Uterus (tissue), 4 donors: ENCODE data around the gene KISS1. TPM values are rescaled to one million over a fixed set of nuclear protein-coding genes. Genes with fewer than 3 reads are reported as not detected.

Experiments
- DNase-seq, 2 donors: peaks; one replicate each; pipeline ENCODE4 v3.0.0-alpha.2; 2019 to 2020
- H3K27ac ChIP-seq, 2 donors: fragments of 200-600 bp; sonication (generic); 1 replicate in 1 of 2; 2 replicates in 1 of 2; pipeline ENCODE4 v1.5.1; 2016 to 2018
- H3K27me3 ChIP-seq, 2 donors: fragments of 200-600 bp; sonication (generic); one replicate each; pipeline ENCODE4 v1.5.1; 2018 to 2019; ENCODE audit warnings: control low read depth in 1 of 2
- H3K36me3 ChIP-seq, 2 donors: fragments of 200-600 bp; sonication (generic); one replicate each; pipeline ENCODE4 v1.5.1; 2019; ENCODE audit warnings: control low read depth in 1 of 2
- H3K4me1 ChIP-seq, 2 donors: fragments of 200-600 bp; sonication (generic); one replicate each; pipeline ENCODE4 v1.5.1; 2018 to 2019; ENCODE audit warnings: control low read depth in 1 of 2
- H3K4me3 ChIP-seq, 2 donors: fragments of 200-600 bp; sonication (generic); 1 replicate in 1 of 2; 2 replicates in 1 of 2; pipeline ENCODE4 v1.5.1; 2018 to 2019; ENCODE audit warnings: mild to moderate bottlenecking in 1 of 2
- H3K9me3 ChIP-seq, 2 donors: fragments of 200-600 bp; sonication (generic); one replicate each; pipeline ENCODE4 v1.5.1; 2019; ENCODE audit warnings: control low read depth in 1 of 2
- CTCF ChIP-seq, 4 experiments: fragments of 200-600 bp in 2 of 4; fragments of 450-650 bp in 2 of 4; sonication (generic) in 2 of 4; IDR thresholded peaks; one replicate each; pipeline ENCODE4 v1.5.1; 2016 to 2019; ENCODE audit warnings: antibody characterized with exemption in 4 of 4, mild to moderate bottlenecking in 2 of 4, moderate library complexity in 1 of 4
- POLR2A ChIP-seq, 2 donors: fragments of 450-650 bp; IDR thresholded peaks; one replicate each; pipeline ENCODE4 v1.6.1; 2016; ENCODE audit warnings: antibody characterized with exemption in 2 of 2, mild to moderate bottlenecking in 1 of 2, moderate library complexity in 1 of 2
- intact Hi-C: fragments of 100-400 bp; cut with DNase I; formaldehyde crosslinking; loops from one replicate; pipeline ENCODE4 v1.15.1; 2023; ENCODE audit warnings: low total_unique reads
- total RNA-seq, 4 donors: library from RNA; depleted of rRNA in 3 of 4; stranded (reverse); fragments of >200 nt in 3 of 4; gene quantifications; one replicate each; pipeline versions ENCODE4 v1.1.0 to v1.2.4, GENCODE V29; 2014 to 2023
- donor health status: DM: yes; HTN: yes; CAD: no.

The KISS1 gene
- total RNA-seq, 4 donors from 2014 or later = not detected

- TF ChIP-seq POLR2A (IDR thresholded peaks at IDR 0.05) (no peak), CTCF (IDR thresholded peaks at IDR 0.05) (no peak)
- no peaks in the 10 kb centered on the region for H3K36me3 ChIP-seq
- H3K27me3 ChIP-seq = no peaks in the 10 kb centered on the region
- H3K9me3 ChIP-seq = no peaks in the 10 kb centered on the region
- H3K27ac ChIP-seq = no peak overlapping the region
- no peaks in the 10 kb centered on the region for H3K4me1 ChIP-seq
- intact Hi-C loops = no loop called here
- H3K4me3 ChIP-seq = no peak overlapping the region
- DNase-seq = no peak
These were observed 36.2 kb upstream of the KISS1 start for GRCh38 chr1:204232526-204232925.

- no peaks in the 10 kb centered on the region for H3K9me3 ChIP-seq
- H3K4me1 ChIP-seq = no peaks in the 10 kb centered on the region
- no peak overlapping the region for H3K4me3 ChIP-seq
- intact Hi-C loops = no loop called here
- H3K27me3 ChIP-seq = no peaks in the 10 kb centered on the region
- no peak for DNase-seq
- no peak overlapping the region for H3K27ac ChIP-seq
- no peak for TF ChIP-seq POLR2A (IDR thresholded peaks at IDR 0.05)
- TF ChIP-seq CTCF (IDR thresholded peaks at IDR 0.05) = no peak
- no peaks in the 10 kb centered on the region for H3K36me3 ChIP-seq
These were observed 33.9 kb upstream of the KISS1 start for GRCh38 chr1:204230211-204230610.

- Histone ChIP-seq H3K27me3 (no peaks in the 10 kb centered on the region), H3K9me3 (no peaks in the 10 kb centered on the region), H3K4me3 (no peak overlapping the region), H3K27ac (no peak overlapping the region), H3K4me1 (no peaks in the 10 kb centered on the region), H3K36me3 (no peaks in the 10 kb centered on the region)
- no peak for DNase-seq
- intact Hi-C loops = no loop called here
- TF ChIP-seq CTCF (IDR thresholded peaks at IDR 0.05) (no peak), POLR2A (IDR thresholded peaks at IDR 0.05) (no peak)
These were observed 32.6 kb upstream of the KISS1 start for GRCh38 chr1:204228896-204229295.

GRCh38 chr1:204227996-204228785 lies 31.9 kb upstream of the KISS1 start:
- DNase-seq = no peak
- Histone ChIP-seq H3K9me3 (no peaks in the 10 kb centered on the region), H3K27me3 (no peaks in the 10 kb centered on the region), H3K4me3 (no peak overlapping the region), H3K4me1 (no peaks in the 10 kb centered on the region), H3K27ac (no peak overlapping the region), H3K36me3 (no peaks in the 10 kb centered on the region)
- TF ChIP-seq POLR2A (IDR thresholded peaks at IDR 0.05) (no peak), CTCF (IDR thresholded peaks at IDR 0.05) (no peak)
- intact Hi-C loops = no loop called here

- H3K4me1 ChIP-seq = no peaks in the 10 kb centered on the region
- no peak for TF ChIP-seq CTCF (IDR thresholded peaks at IDR 0.05)
- TF ChIP-seq POLR2A (IDR thresholded peaks at IDR 0.05) = no peak
- no peak overlapping the region for H3K4me3 ChIP-seq
- DNase-seq = no peak
- intact Hi-C loops = no loop called here
- no peaks in the 10 kb centered on the region for H3K36me3 ChIP-seq
- H3K27me3 ChIP-seq = no peaks in the 10 kb centered on the region
- no peaks in the 10 kb centered on the region for H3K9me3 ChIP-seq
- H3K27ac ChIP-seq = no peak overlapping the region
These were observed 31.1 kb upstream of the KISS1 start for GRCh38 chr1:204227351-204227750.
